ENCODE data around the gene DISP2. TPM values are rescaled to one million over a fixed set of nuclear protein-coding genes. Genes with fewer than 3 reads are reported as not detected.

The DISP2 gene
- total and polyA plus RNA-seq, 2 experiments from 2014 or later: 1.3 to 2.2 TPM

DNA sequence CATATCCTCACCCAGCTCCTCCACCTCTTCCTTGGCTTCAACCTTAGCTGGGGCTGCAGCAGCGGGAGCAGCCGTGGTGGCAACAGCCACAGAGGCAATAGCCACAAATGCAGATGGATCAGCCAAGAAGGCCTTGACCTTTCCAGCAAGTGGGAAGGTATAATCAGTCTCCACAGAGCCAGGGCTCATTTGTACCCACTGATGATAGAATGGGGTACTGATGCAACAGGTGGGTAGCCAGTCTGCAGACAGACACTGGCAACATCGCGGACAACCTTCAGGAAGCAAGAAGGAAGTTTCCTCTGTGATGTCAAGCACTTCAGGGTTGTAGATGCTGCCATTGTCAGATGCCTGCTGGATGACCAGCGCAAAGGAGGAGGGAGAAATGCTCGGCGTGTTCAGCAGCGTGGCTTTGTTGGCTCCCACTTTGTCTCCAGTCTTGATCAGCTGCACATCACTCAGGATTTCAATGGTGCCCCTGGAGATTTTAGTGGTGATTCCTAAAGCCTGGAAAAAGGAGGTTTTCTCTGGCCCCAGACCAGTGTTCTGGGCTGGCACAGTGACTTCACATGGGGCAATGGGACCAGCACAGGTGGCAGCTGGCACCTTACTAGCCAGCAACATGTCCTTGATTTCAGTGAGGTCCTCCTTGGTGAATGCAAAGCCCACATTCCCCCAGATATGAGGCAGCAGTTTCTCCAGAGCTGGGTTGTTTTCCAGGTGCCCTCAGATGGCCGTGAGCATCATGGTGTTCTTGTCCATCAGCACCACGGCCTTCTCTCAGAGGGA is 45.5 kb upstream of the DISP2 start:
- peaks cover 3% of the 10 kb centered on the region; the same call in 1 of the 2 replicates for H3K27me3 ChIP-seq (ENCODE audit: insufficient read depth)
- Mint-ChIP-seq H3K27me3 (ENCODE audit: insufficient read depth, low read depth, poor library complexity) (peaks cover 4% of the 10 kb centered on the region), H3K9me3 (no peaks in the 10 kb centered on the region)

More for the DNA sequence above, 45.5 kb upstream of the DISP2 start:
- Histone ChIP-seq H3K4me3 (no peak overlapping the region), H3F3A (replicated peaks; ENCODE audit: low read depth) (0 out of 2 replicates have a peak, but pooled peaks cover 5% of the 10 kb centered on the region), H3K4me1 (ENCODE audit: insufficient read depth) (peaks cover 18% of the 10 kb centered on the region), H3K79me2 (replicated peaks; ENCODE audit: insufficient read depth) (no peaks in the 10 kb centered on the region), H4K20me1 (replicated peaks; ENCODE audit: insufficient read depth) (no peaks in the 10 kb centered on the region), H3K36me3 (ENCODE audit: insufficient read depth) (no peaks in the 10 kb centered on the region), H2AFZ (no peak overlapping the region), H3K4me2 (no peak overlapping the region), H3K27ac (ENCODE audit: low read depth) (no peak overlapping the region), H3K9me2 (ENCODE audit: insufficient read depth) (0 out of 2 replicates have a peak, but pooled peaks cover 8% of the 10 kb centered on the region)
- no peak for ATAC-seq
- no peak overlapping the region for H3K4me3 Mint-ChIP-seq
- TF ChIP-seq POLR2AphosphoS5 (IDR thresholded peaks at IDR 0.05; ENCODE audit: low read depth) (no peak), REST (IDR thresholded peaks at IDR 0.05; ENCODE audit: unreplicated experiment) (no peak), STAT1 (IDR thresholded peaks at IDR 0.05; ENCODE audit: unreplicated experiment) (no peak), EZH2 (IDR thresholded peaks at IDR 0.05; ENCODE audit: low read depth, unreplicated experiment) (no peak), CTCF (conservative IDR thresholded peaks at IDR 0.05; ENCODE audit: low read depth in 2 of 2) (no peak), EZH2phosphoT487 (IDR thresholded peaks at IDR 0.05; ENCODE audit: unreplicated experiment) (no peak), CREB1 (CRISPR knock-in tag; IDR thresholded peaks at IDR 0.05; ENCODE audit: low read depth) (no peak), ZNF331 (CRISPR knock-in tag; IDR thresholded peaks at IDR 0.05; ENCODE audit: low read depth) (no peak), NANOG (IDR thresholded peaks at IDR 0.05; ENCODE audit: borderline replicate concordance) (no peak), ZNF114 (CRISPR knock-in tag; IDR thresholded peaks at IDR 0.05) (no peak), ETS1 (IDR thresholded peaks at IDR 0.05) (no peak), JUNB (IDR thresholded peaks at IDR 0.05; ENCODE audit: unreplicated experiment) (no peak)
- TF ChIP-seq, protein P1, sequence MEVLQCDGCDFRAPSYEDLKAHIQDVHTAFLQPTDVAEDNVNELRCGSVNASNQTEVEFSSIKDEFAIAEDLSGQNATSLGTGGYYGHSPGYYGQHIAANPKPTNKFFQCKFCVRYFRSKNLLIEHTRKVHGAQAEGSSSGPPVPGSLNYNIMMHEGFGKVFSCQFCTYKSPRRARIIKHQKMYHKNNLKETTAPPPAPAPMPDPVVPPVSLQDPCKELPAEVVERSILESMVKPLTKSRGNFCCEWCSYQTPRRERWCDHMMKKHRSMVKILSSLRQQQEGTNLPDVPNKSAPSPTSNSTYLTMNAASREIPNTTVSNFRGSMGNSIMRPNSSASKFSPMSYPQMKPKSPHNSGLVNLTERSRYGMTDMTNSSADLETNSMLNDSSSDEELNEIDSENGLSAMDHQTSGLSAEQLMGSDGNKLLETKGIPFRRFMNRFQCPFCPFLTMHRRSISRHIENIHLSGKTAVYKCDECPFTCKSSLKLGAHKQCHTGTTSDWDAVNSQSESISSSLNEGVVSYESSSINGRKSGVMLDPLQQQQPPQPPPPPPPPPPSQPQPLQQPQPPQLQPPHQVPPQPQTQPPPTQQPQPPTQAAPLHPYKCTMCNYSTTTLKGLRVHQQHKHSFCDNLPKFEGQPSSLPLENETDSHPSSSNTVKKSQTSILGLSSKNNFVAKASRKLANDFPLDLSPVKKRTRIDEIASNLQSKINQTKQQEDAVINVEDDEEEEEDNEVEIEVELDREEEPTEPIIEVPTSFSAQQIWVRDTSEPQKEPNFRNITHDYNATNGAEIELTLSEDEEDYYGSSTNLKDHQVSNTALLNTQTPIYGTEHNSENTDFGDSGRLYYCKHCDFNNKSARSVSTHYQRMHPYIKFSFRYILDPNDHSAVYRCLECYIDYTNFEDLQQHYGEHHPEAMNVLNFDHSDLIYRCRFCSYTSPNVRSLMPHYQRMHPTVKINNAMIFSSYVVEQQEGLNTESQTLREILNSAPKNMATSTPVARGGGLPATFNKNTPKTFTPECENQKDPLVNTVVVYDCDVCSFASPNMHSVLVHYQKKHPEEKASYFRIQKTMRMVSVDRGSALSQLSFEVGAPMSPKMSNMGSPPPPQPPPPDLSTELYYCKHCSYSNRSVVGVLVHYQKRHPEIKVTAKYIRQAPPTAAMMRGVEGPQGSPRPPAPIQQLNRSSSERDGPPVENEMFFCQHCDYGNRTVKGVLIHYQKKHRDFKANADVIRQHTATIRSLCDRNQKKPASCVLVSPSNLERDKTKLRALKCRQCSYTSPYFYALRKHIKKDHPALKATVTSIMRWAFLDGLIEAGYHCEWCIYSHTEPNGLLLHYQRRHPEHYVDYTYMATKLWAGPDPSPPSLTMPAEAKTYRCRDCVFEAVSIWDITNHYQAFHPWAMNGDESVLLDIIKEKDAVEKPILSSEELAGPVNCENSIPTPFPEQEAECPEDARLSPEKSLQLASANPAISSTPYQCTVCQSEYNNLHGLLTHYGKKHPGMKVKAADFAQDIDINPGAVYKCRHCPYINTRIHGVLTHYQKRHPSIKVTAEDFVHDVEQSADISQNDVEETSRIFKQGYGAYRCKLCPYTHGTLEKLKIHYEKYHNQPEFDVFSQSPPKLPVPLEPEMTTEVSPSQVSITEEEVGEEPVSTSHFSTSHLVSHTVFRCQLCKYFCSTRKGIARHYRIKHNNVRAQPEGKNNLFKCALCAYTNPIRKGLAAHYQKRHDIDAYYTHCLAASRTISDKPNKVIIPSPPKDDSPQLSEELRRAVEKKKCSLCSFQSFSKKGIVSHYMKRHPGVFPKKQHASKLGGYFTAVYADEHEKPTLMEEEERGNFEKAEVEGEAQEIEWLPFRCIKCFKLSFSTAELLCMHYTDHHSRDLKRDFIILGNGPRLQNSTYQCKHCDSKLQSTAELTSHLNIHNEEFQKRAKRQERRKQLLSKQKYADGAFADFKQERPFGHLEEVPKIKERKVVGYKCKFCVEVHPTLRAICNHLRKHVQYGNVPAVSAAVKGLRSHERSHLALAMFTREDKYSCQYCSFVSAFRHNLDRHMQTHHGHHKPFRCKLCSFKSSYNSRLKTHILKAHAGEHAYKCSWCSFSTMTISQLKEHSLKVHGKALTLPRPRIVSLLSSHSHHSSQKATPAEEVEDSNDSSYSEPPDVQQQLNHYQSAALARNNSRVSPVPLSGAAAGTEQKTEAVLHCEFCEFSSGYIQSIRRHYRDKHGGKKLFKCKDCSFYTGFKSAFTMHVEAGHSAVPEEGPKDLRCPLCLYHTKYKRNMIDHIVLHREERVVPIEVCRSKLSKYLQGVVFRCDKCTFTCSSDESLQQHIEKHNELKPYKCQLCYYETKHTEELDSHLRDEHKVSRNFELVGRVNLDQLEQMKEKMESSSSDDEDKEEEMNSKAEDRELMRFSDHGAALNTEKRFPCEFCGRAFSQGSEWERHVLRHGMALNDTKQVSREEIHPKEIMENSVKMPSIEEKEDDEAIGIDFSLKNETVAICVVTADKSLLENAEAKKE (CRISPR knock-in tag; IDR thresholded peaks at IDR 0.05): no peak
- peaks cover 17% of the 10 kb centered on the region for H3K4me1 Mint-ChIP-seq
- H3K36me3 Mint-ChIP-seq (ENCODE audit: low read depth): no peaks in the 10 kb centered on the region
- DNase-seq (ENCODE audit: low spot score): no peak
- no peak overlapping the region for H3K27ac Mint-ChIP-seq

Measured in GM23338 (cell line).